Measurements from ENCODE around the gene GRIP1.

GRIP1 gene

GRCh38 chr12:66375560-66375959, 303.3 kb downstream of the GRIP1 start:
- DNase-seq: no peak
- in situ Hi-C loops (cut with MboI; ENCODE audit: low pct_unique_long_range_greater_than_20kb, low sequenced_read_pairs): no loop called here

- no peak for DNase-seq
- in situ Hi-C loops (cut with MboI; ENCODE audit: low pct_unique_long_range_greater_than_20kb, low sequenced_read_pairs): no loop called here
Measured at GRCh38 chr12:66371982-66372381, 306.9 kb downstream of the GRIP1 start.

GRCh38 chr12:66367015-66367667, 311.7 kb downstream of the GRIP1 start:
- no peak for DNase-seq
- in situ Hi-C loops (cut with MboI; ENCODE audit: low pct_unique_long_range_greater_than_20kb, low sequenced_read_pairs): no loop called here

GRCh38 chr12:66365718-66366490, 313.0 kb downstream of the GRIP1 start:
- in situ Hi-C loops (cut with MboI; ENCODE audit: low pct_unique_long_range_greater_than_20kb, low sequenced_read_pairs): no loop called here
- no peak for DNase-seq

- in situ Hi-C loops (cut with MboI; ENCODE audit: low pct_unique_long_range_greater_than_20kb, low sequenced_read_pairs): no loop called here
Measured at GRCh38 chr12:66361703-66362102, 317.2 kb downstream of the GRIP1 start.

GRCh38 chr12:66359300-66359699, 319.6 kb downstream of the GRIP1 start:
- in situ Hi-C loops (cut with MboI; ENCODE audit: low pct_unique_long_range_greater_than_20kb, low sequenced_read_pairs): no loop called here
- DNase-seq: no peak

More at GRCh38 chr12:66361703-66362102, 317.2 kb downstream of the GRIP1 start:
- no peak for DNase-seq

GRCh38 chr12:66354291-66354690, 324.6 kb downstream of the GRIP1 start:
- no peak for DNase-seq
- in situ Hi-C loops (cut with MboI; ENCODE audit: low pct_unique_long_range_greater_than_20kb, low sequenced_read_pairs): no loop called here

- in situ Hi-C loops (cut with MboI; ENCODE audit: low pct_unique_long_range_greater_than_20kb, low sequenced_read_pairs): no loop called here
- no peak for DNase-seq
Measured at GRCh38 chr12:66352899-66353298, 326.0 kb downstream of the GRIP1 start.

GRCh38 chr12:66352197-66352596, 326.7 kb downstream of the GRIP1 start:
- peak; percentile 45 for DNase-seq
- in situ Hi-C loops (cut with MboI; ENCODE audit: low pct_unique_long_range_greater_than_20kb, low sequenced_read_pairs): no loop called here

- in situ Hi-C loops (cut with MboI; ENCODE audit: low pct_unique_long_range_greater_than_20kb, low sequenced_read_pairs): no loop called here
- DNase-seq: no peak
Measured at GRCh38 chr12:66351301-66351700, 327.6 kb downstream of the GRIP1 start.

GRCh38 chr12:66345956-66346355, 332.9 kb downstream of the GRIP1 start:
- in situ Hi-C loops (cut with MboI; ENCODE audit: low pct_unique_long_range_greater_than_20kb, low sequenced_read_pairs): no loop called here
- DNase-seq: peak; percentile 38

- in situ Hi-C loops (cut with MboI; ENCODE audit: low pct_unique_long_range_greater_than_20kb, low sequenced_read_pairs): no loop called here
- DNase-seq: peak; percentile 57
Measured at GRCh38 chr12:66345212-66345611, 333.7 kb downstream of the GRIP1 start.

GRCh38 chr12:66341126-66341525, 337.8 kb downstream of the GRIP1 start:
- in situ Hi-C loops (cut with MboI; ENCODE audit: low pct_unique_long_range_greater_than_20kb, low sequenced_read_pairs): no loop called here
- no peak for DNase-seq

- in situ Hi-C loops (cut with MboI; ENCODE audit: low pct_unique_long_range_greater_than_20kb, low sequenced_read_pairs): no loop called here
- DNase-seq: no peak
Measured at GRCh38 chr12:66340131-66340530, 338.7 kb downstream of the GRIP1 start.

- in situ Hi-C loops (cut with MboI; ENCODE audit: low pct_unique_long_range_greater_than_20kb, low sequenced_read_pairs): no loop called here
- no peak for DNase-seq
Measured at GRCh38 chr12:66337381-66338010, 341.4 kb downstream of the GRIP1 start.

- DNase-seq: no peak
- in situ Hi-C loops (cut with MboI; ENCODE audit: low pct_unique_long_range_greater_than_20kb, low sequenced_read_pairs): no loop called here
Measured at GRCh38 chr12:66335746-66336145, 343.1 kb downstream of the GRIP1 start.

- no peak for DNase-seq
- in situ Hi-C loops (cut with MboI; ENCODE audit: low pct_unique_long_range_greater_than_20kb, low sequenced_read_pairs): no loop called here
Measured at GRCh38 chr12:66331814-66332213, 347.1 kb downstream of the GRIP1 start.

- in situ Hi-C loops (cut with MboI; ENCODE audit: low pct_unique_long_range_greater_than_20kb, low sequenced_read_pairs): no loop called here
- DNase-seq: no peak
Measured at GRCh38 chr12:66331016-66331415, 347.9 kb downstream of the GRIP1 start.

- no peak for DNase-seq
- in situ Hi-C loops (cut with MboI; ENCODE audit: low pct_unique_long_range_greater_than_20kb, low sequenced_read_pairs): no loop called here
Measured at GRCh38 chr12:66329941-66330340, 348.9 kb downstream of the GRIP1 start.

GRCh38 chr12:66323017-66323416, 355.9 kb downstream of the GRIP1 start:
- in situ Hi-C loops (cut with MboI; ENCODE audit: low pct_unique_long_range_greater_than_20kb, low sequenced_read_pairs): no loop called here
- no peak for DNase-seq

Data from KBM-7 (cell line).